ENCODE data around the gene HMG20A. TPM values are rescaled to one million over a fixed set of nuclear protein-coding genes. Genes with fewer than 3 reads are reported as not detected.

HMG20A gene
- total and polyA plus RNA-seq, 10 donors, result 17.9 to 107 (median 77.2) TPM

- H3K4me1 ChIP-seq, result peaks cover 0 to 3% (median 0%) of the 10 kb centered on the region in 6 donors
- peak overlapping the region in 6 of 8 donors; percentile 2 to 74 (median 58) for H3K27ac ChIP-seq
- H3K27me3 ChIP-seq (replicated peaks in 1 of 7), result no peaks in the 10 kb centered on the region
- DNase-seq, result peak; percentile 44
- H3K4me3 ChIP-seq, result no peak overlapping the region
- no peaks in the 10 kb centered on the region for H3K9me3 ChIP-seq
- intact Hi-C loops (cut with DNase I; ENCODE audit: low total_unique reads), result no loop called here
- no peaks in the 10 kb centered on the region for H3K36me3 ChIP-seq
- TF ChIP-seq POLR2AphosphoS5 (IDR thresholded peaks at IDR 0.05) (peak in 1 of 3 donors; percentile 13), POLR2A (IDR thresholded peaks at IDR 0.05) (no peak)
- 70 to 84% (median 78%) methylated on average over 3 of the region's 3 CpGs for WGBS, 5 donors
Observed at GRCh38 chr15:77519540-77519939, 98.9 kb downstream of the HMG20A start.

- 90 to 96% (median 95%) methylated on average over 6 of the region's 6 CpGs for WGBS, 5 donors
Observed at GRCh38 chr15:77521206-77521605, 100.5 kb downstream of the HMG20A start.

GRCh38 chr15:77525400-77525811 lies 104.7 kb downstream of the HMG20A start:
- Histone ChIP-seq H3K4me3 (no peak overlapping the region), H3K36me3 (no peaks in the 10 kb centered on the region), H3K4me1 (peaks cover 3 to 28% (median 12%) of the 10 kb centered on the region in 6 donors), H3K9me3 (no peaks in the 10 kb centered on the region), H3K27ac (no peak overlapping the region), H3K27me3 (replicated peaks in 1 of 7) (no peaks in the 10 kb centered on the region)
- DNase-seq, result no peak
- TF ChIP-seq POLR2A (IDR thresholded peaks at IDR 0.05) (no peak), CTCF (IDR thresholded peaks at IDR 0.05 in 8 of 11, conservative IDR thresholded peaks at IDR 0.05 in 3 of 11) (no peak), POLR2AphosphoS5 (IDR thresholded peaks at IDR 0.05) (no peak)
- 76 to 94% (median 88%) methylated on average over 5 to 6 of the region's 6 CpGs for WGBS, 5 donors
- intact Hi-C loops (cut with DNase I; ENCODE audit: low total_unique reads), result no loop called here

More at GRCh38 chr15:77521206-77521605, 100.5 kb downstream of the HMG20A start:
- Histone ChIP-seq H3K27me3 (replicated peaks in 1 of 7) (no peaks in the 10 kb centered on the region), H3K4me3 (no peak overlapping the region), H3K4me1 (peaks cover 0 to 3% (median 0%) of the 10 kb centered on the region in 6 donors), H3K9me3 (no peaks in the 10 kb centered on the region), H3K27ac (no peak overlapping the region), H3K36me3 (no peaks in the 10 kb centered on the region)
- intact Hi-C loops (cut with DNase I; ENCODE audit: low total_unique reads), result no loop called here
- no peak for TF ChIP-seq POLR2A (IDR thresholded peaks at IDR 0.05)
- TF ChIP-seq CTCF (IDR thresholded peaks at IDR 0.05 in 8 of 11, conservative IDR thresholded peaks at IDR 0.05 in 3 of 11), result no peak
- no peak for TF ChIP-seq POLR2AphosphoS5 (IDR thresholded peaks at IDR 0.05)
- DNase-seq, result no peak

DNA sequence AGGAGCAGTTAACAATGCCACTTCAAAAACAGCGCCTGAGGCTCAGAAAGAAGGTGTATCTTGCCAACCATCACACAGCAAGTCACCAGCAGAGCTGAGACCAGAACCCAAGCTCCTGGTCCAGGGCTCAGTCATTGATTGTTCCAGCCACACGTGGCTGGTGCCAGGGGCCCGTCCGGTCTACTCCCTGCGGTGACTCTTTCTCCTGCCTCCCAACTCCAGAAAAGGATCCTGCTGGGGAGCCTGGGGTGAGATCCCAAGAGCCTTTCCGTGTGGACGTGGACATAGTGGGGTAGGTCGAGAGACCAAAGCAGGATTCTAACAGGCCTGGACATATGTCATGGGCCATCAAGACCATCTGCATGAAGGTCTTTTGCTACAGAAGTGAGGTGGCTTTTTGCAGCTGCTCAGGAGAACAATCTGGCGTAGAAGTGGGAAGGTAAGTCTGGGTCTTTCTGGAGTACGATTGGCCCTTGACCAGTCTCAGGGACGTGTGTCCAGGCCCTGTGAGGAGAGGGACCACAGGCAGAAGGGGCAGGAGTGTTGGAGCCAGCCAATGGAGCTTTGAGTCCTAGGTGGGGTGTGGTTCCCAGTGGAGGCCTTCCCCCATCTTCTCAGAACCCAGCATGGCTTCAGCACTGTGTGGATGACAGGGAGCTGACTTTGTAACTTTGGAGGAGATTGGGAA lies 105.4 kb downstream of the HMG20A start:
- no peak overlapping the region for H3K27ac ChIP-seq
- peak; percentile 55 for DNase-seq
- intact Hi-C loops (cut with DNase I; ENCODE audit: low total_unique reads), result no loop called here

More for the DNA sequence above, 105.4 kb downstream of the HMG20A start:
- no peaks in the 10 kb centered on the region for H3K9me3 ChIP-seq
- no peaks in the 10 kb centered on the region for H3K36me3 ChIP-seq
- no peak overlapping the region for H3K4me3 ChIP-seq
- peaks cover 3 to 28% (median 12%) of the 10 kb centered on the region in 6 donors for H3K4me1 ChIP-seq
- no peak for TF ChIP-seq POLR2AphosphoS5 (IDR thresholded peaks at IDR 0.05)
- TF ChIP-seq CTCF (IDR thresholded peaks at IDR 0.05 in 8 of 11, conservative IDR thresholded peaks at IDR 0.05 in 3 of 11), result no peak
- no peak for TF ChIP-seq POLR2A (IDR thresholded peaks at IDR 0.05)
- WGBS, 5 donors, result 91 to 96% (median 91%) methylated on average over 10 to 11 of the region's 11 CpGs
- H3K27me3 ChIP-seq (replicated peaks in 1 of 7), result no peaks in the 10 kb centered on the region
